Testis (tissue), 2 donors: ENCODE data around the gene VAMP5.

Experiments
- POLR2A ChIP-seq: fragments of 450-650 bp; IDR thresholded peaks from one replicate; pipeline ENCODE4 v1.6.1; 2017; ENCODE audit warnings: antibody characterized with exemption, mild to moderate bottlenecking, moderate library complexity
- TF ChIP-seq, protein P1 (sequence below), 3 experiments: fragments of 450-650 bp in 2 of 3; fragments of 200-600 bp in 1 of 3; sonication (generic) in 1 of 3; IDR thresholded peaks; one replicate each; pipeline ENCODE4 v1.5.1; 2016 to 2019; ENCODE audit warnings: antibody characterized with exemption in 3 of 3, mild to moderate bottlenecking in 2 of 3, moderate library complexity in 1 of 3

- TF ChIP-seq, protein P1, sequence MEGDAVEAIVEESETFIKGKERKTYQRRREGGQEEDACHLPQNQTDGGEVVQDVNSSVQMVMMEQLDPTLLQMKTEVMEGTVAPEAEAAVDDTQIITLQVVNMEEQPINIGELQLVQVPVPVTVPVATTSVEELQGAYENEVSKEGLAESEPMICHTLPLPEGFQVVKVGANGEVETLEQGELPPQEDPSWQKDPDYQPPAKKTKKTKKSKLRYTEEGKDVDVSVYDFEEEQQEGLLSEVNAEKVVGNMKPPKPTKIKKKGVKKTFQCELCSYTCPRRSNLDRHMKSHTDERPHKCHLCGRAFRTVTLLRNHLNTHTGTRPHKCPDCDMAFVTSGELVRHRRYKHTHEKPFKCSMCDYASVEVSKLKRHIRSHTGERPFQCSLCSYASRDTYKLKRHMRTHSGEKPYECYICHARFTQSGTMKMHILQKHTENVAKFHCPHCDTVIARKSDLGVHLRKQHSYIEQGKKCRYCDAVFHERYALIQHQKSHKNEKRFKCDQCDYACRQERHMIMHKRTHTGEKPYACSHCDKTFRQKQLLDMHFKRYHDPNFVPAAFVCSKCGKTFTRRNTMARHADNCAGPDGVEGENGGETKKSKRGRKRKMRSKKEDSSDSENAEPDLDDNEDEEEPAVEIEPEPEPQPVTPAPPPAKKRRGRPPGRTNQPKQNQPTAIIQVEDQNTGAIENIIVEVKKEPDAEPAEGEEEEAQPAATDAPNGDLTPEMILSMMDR (IDR thresholded peaks at IDR 0.05): no peak
- TF ChIP-seq POLR2A: no peak
Observed at GRCh38 chr2:85594715-85595300, 10.6 kb downstream of the VAMP5 start.
